Neuronal stem cell (in vitro differentiated cells): ENCODE data around the gene BCAS3.

ENCODE experiments used
- DNase-seq: peaks from one replicate; pipeline ENCODE4 v3.0.0-alpha.2; 2013; ENCODE audit warnings: low spot score
- H2AFZ ChIP-seq: one replicate; pipeline ENCODE4 v1.6.1; 2013; ENCODE audit warnings: mild to moderate bottlenecking, low read length, inconsistent platforms
- H2AK5ac ChIP-seq: 2 replicates; pipeline ENCODE4 v1.6.1; 2013; ENCODE audit warnings: low read depth, mild to moderate bottlenecking, inconsistent platforms, low read length, moderate library complexity, mixed read lengths
- H2BK120ac ChIP-seq: 2 replicates; pipeline ENCODE4 v1.6.1; 2013; ENCODE audit warnings: low read depth, mild to moderate bottlenecking, inconsistent platforms, low read length, moderate library complexity, mixed read lengths
- H2BK12ac ChIP-seq: one replicate; pipeline ENCODE4 v1.6.1; 2013; ENCODE audit warnings: low read length, inconsistent platforms
- H2BK15ac ChIP-seq: 2 replicates; pipeline ENCODE4 v1.6.1; 2013; ENCODE audit warnings: mild to moderate bottlenecking, low read length, inconsistent platforms, mixed read lengths
- H2BK5ac ChIP-seq: one replicate; pipeline ENCODE4 v1.6.1; 2013; ENCODE audit warnings: inconsistent platforms, mild to moderate bottlenecking, low read length, moderate library complexity
- H3K14ac ChIP-seq: one replicate; pipeline ENCODE4 v1.6.1; 2013; ENCODE audit warnings: low read length, inconsistent platforms
- H3K18ac ChIP-seq: 2 replicates; pipeline ENCODE4 v1.6.1; 2013; ENCODE audit warnings: low read length, inconsistent platforms
- H3K23ac ChIP-seq: 2 replicates; pipeline ENCODE4 v1.6.1; 2013; ENCODE audit warnings: low read depth, mild to moderate bottlenecking, mixed read lengths, low read length, inconsistent platforms; ENCODE audit not compliant: poor library complexity
- H3K27ac ChIP-seq: replicated peaks from 3 replicates; pipeline ENCODE4 v1.5.1; 2013; ENCODE audit warnings: low read length, inconsistent platforms
- H3K27me3 ChIP-seq, 3 experiments: 2 replicates each; pipeline ENCODE4 v1.6.1; 2013; ENCODE audit warnings: low read length in 3 of 3, mild to moderate bottlenecking in 2 of 3, inconsistent platforms in 1 of 3, low read depth in 1 of 3, mixed read lengths in 1 of 3, moderate library complexity in 1 of 3; ENCODE audit not compliant: control insufficient read depth in 3 of 3, insufficient read depth in 3 of 3
- H3K36me3 ChIP-seq, 2 donors: replicated peaks in 1 of 2; 2 replicates each; pipeline ENCODE4 v1.6.1; 2013; ENCODE audit warnings: low read length in 2 of 2; ENCODE audit not compliant: control insufficient read depth in 2 of 2, insufficient read depth in 2 of 2
- H3K4ac ChIP-seq: 2 replicates; pipeline ENCODE4 v1.6.1; 2013; ENCODE audit warnings: inconsistent platforms, mild to moderate bottlenecking, low read length, moderate library complexity
- H3K4me1 ChIP-seq, 2 donors: 1 replicate in 1 of 2; 2 replicates in 1 of 2; pipeline ENCODE4 v1.6.1; 2013; ENCODE audit warnings: low read length in 2 of 2, low read depth in 1 of 2; ENCODE audit not compliant: control insufficient read depth in 2 of 2, insufficient read depth in 1 of 2
- H3K4me2 ChIP-seq: one replicate; pipeline ENCODE4 v1.6.1; 2013; ENCODE audit warnings: mild to moderate bottlenecking, low read length, inconsistent platforms; ENCODE audit not compliant: insufficient read depth, poor library complexity, severe bottlenecking
- H3K4me3 ChIP-seq, 2 donors: 2 replicates each; pipeline ENCODE4 v1.5.1; 2013; ENCODE audit warnings: low read length in 2 of 2, mild to moderate bottlenecking in 2 of 2, inconsistent platforms in 1 of 2, moderate library complexity in 1 of 2
- H3K79me1 ChIP-seq: one replicate; pipeline ENCODE4 v1.6.1; 2013; ENCODE audit warnings: low read depth, mild to moderate bottlenecking, inconsistent platforms, low read length, moderate library complexity
- H3K9ac ChIP-seq: one replicate; pipeline ENCODE4 v1.6.1; 2013; ENCODE audit warnings: mild to moderate bottlenecking, low read depth, low read length, inconsistent platforms; ENCODE audit not compliant: poor library complexity
- H3K9me3 ChIP-seq, 2 donors: replicated peaks in 1 of 2; 2 replicates each; pipeline versions ENCODE3 to v1.6.1; 2013; ENCODE audit warnings: low read length in 2 of 2, mild to moderate bottlenecking in 2 of 2, inconsistent platforms in 1 of 2, low read depth in 1 of 2, mixed read lengths in 1 of 2, moderate library complexity in 1 of 2; ENCODE audit not compliant: control insufficient read depth in 2 of 2, insufficient read depth in 1 of 2
- H4K8ac ChIP-seq: one replicate; pipeline ENCODE4 v1.6.1; 2013; ENCODE audit warnings: low read depth, mild to moderate bottlenecking, inconsistent platforms, low read length, moderate library complexity
- H4K91ac ChIP-seq: one replicate; pipeline ENCODE4 v1.6.1; 2013; ENCODE audit warnings: low read length, low read depth, mild to moderate bottlenecking, inconsistent platforms; ENCODE audit not compliant: poor library complexity
- WGBS, 2 donors: extraction: QIAGEN DNeasy Blood & Tissue Kit; methylation state at CpG; one replicate each; pipeline ENCODE4 v1.1.7; 2013; ENCODE audit warnings: missing lambda C conversion rate in 2 of 2, mixed read lengths in 1 of 2; ENCODE audit not compliant: insufficient read length in 2 of 2, insufficient replicate concordance in 1 of 2; ENCODE audit errors: extremely low coverage in 2 of 2; 5-methylcytosine and 5-hydroxymethylcytosine counted together

BCAS3 gene

DNA sequence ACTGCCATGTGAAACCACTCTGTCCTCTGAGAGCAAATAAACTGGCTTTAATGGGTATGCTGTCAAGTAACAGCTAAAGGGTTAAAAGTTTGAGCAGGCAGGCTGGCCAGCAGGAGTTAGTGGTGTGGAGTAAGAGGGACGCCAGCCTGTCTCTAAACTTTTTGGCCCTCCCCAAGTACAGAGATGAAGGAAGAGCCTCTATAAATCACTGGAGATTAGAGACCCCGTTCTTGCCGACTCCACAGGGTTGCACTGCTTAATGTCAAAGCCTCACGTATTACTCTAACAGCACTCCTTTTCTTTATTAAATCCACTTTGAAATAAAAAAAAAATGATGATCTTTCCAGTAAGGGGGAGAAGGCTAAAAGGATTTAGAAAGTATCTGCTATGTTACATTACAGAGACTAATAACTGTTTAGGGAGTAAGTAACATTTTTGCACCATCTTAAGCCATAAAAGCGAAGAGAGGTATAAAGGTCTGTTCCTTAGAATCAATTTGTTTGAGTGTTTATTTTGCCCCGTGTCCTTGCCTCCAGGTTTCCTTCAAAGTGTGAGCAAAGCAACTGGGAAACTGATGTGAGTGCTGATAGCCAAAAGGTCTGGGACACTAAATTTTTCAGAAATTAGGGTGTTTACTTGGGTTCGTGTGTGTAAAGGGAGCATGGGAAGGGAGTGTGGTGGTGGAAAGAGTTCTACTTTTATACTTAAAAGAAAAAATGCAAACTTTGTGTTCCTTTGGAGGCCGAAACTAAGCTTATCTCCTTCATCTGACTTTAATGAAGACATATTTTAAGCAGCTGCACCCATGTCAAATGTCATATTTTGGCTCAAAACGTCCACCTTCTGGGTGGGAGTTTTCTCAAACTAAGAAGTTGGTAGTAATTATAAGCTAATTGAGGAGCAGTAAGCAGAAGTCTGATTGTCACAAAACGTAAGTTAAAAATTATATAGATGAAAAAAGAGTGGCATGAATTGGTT lies 612.0 kb downstream of the BCAS3 start:
- no peak overlapping the region for H3K4me3 ChIP-seq
- no peak for DNase-seq
- H3K27me3 ChIP-seq = no peaks in the 10 kb centered on the region
- H3K36me3 ChIP-seq = no peaks in the 10 kb centered on the region
- no peak overlapping the region for H2BK12ac ChIP-seq
- H3K23ac ChIP-seq = no peak overlapping the region
- no peak overlapping the region for H3K4ac ChIP-seq
- no peak overlapping the region for H4K8ac ChIP-seq
- no peak overlapping the region for H3K9ac ChIP-seq
- H2AK5ac ChIP-seq = no peak overlapping the region
- H2AFZ ChIP-seq = no peak overlapping the region
- H3K4me1 ChIP-seq = peaks cover 12 to 15% of the 10 kb centered on the region in 2 donors
- no peak overlapping the region for H3K27ac ChIP-seq
- no peak overlapping the region for H2BK120ac ChIP-seq
- no CpG with 5 or more reads among the region's 10 CpGs for WGBS, 2 donors
- H3K4me2 ChIP-seq = no peak overlapping the region
- H3K18ac ChIP-seq = no peak overlapping the region
- no peaks in the 10 kb centered on the region for H3K79me1 ChIP-seq
- no peak overlapping the region for H2BK5ac ChIP-seq
- no peak overlapping the region for H4K91ac ChIP-seq
- H3K9me3 ChIP-seq = no peaks in the 10 kb centered on the region
- no peak overlapping the region for H3K14ac ChIP-seq
- H2BK15ac ChIP-seq = no peak overlapping the region

DNA sequence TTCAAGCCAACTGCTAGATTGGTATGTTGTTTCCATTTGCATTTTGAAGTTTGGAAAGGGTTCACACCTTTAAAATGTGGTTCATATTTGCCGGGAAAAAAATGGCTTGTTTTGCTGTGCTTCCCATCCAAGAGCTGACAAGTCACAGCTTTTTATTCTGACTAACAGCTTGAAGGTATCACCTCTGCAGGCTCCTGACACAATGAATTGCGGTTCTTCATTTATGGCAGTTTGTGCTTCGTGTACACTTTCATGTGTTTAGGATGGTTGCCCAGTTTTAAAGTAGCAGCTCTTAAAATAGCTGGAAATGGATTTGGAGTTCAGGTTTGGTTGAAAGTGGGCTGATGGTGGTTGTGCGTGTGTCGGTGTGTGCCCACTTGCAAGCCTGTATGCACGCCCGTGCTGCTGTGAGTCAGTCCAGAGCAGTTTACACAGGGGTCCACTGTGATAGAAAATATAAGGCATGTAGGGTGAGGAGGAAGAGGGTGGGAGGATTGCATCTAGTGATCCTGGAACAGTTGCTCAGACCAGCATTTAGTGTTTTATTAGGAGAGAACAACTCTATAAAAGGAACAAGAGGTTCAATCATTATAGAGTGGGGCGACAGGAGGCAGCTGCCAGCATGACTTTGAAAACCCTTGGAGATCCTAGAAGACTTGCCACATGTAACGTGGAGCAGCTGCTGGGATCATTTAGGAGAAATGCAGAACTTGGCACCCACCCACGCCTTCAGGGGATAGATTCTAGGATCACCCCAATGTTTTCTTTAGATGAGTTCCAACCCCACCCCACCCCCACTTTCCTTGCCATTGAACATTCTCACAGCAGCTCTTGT lies 614.0 kb downstream of the BCAS3 start:
- no peaks in the 10 kb centered on the region for H3K9me3 ChIP-seq
- H2AFZ ChIP-seq = no peak overlapping the region
- H3K36me3 ChIP-seq = no peaks in the 10 kb centered on the region
- H2BK5ac ChIP-seq = no peak overlapping the region
- no peak overlapping the region for H3K23ac ChIP-seq
- H2BK12ac ChIP-seq = no peak overlapping the region
- H3K9ac ChIP-seq = no peak overlapping the region
- no peak overlapping the region for H2AK5ac ChIP-seq
- H3K14ac ChIP-seq = no peak overlapping the region
- H3K79me1 ChIP-seq = no peaks in the 10 kb centered on the region
- no peak overlapping the region for H3K4me2 ChIP-seq
- peaks cover 7 to 10% of the 10 kb centered on the region in 2 donors for H3K4me1 ChIP-seq
- no peak overlapping the region for H3K4ac ChIP-seq
- H4K91ac ChIP-seq = no peak overlapping the region
- no peak for DNase-seq
- WGBS, 2 donors = no CpG with 5 or more reads among the region's 10 CpGs
- no peak overlapping the region for H3K27ac ChIP-seq
- no peak overlapping the region for H3K18ac ChIP-seq
- H2BK120ac ChIP-seq = no peak overlapping the region
- H2BK15ac ChIP-seq = no peak overlapping the region
- H4K8ac ChIP-seq = no peak overlapping the region
- no peaks in the 10 kb centered on the region for H3K27me3 ChIP-seq
- no peak overlapping the region for H3K4me3 ChIP-seq

DNA sequence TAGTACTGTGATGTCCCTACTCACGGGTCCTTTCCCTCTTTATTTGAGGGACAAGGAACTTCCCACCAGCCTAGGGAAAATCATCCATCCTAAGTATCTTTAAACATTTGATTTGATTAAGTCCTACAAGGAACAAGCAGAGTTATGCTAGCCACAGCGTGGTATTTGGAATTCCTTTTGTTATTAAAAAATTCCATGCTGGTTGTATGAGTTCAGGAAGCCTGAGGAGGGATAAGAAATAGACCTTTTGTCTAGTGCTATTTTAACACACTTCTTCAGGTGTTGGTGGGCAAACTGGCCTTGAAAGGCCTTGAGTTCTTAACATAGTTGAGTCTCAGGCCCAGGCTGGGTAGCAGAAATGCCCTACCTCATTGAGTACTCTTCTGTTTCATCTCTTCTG lies 616.6 kb downstream of the BCAS3 start:
- no peak overlapping the region for H2BK5ac ChIP-seq
- no peak overlapping the region for H2AK5ac ChIP-seq
- no peak overlapping the region for H3K4me3 ChIP-seq
- peaks cover 7 to 10% of the 10 kb centered on the region in 2 donors for H3K4me1 ChIP-seq
- H3K36me3 ChIP-seq = no peaks in the 10 kb centered on the region
- H3K23ac ChIP-seq = no peak overlapping the region
- no peak overlapping the region for H4K91ac ChIP-seq
- H3K79me1 ChIP-seq = no peaks in the 10 kb centered on the region
- H2BK15ac ChIP-seq = no peak overlapping the region
- H3K4ac ChIP-seq = no peak overlapping the region
- H3K9me3 ChIP-seq = no peaks in the 10 kb centered on the region
- no peaks in the 10 kb centered on the region for H3K27me3 ChIP-seq
- H4K8ac ChIP-seq = no peak overlapping the region
- no peak overlapping the region for H2BK120ac ChIP-seq
- H3K14ac ChIP-seq = no peak overlapping the region
- H2BK12ac ChIP-seq = no peak overlapping the region
- H2AFZ ChIP-seq = no peak overlapping the region
- no peak overlapping the region for H3K27ac ChIP-seq
- H3K9ac ChIP-seq = no peak overlapping the region
- no peak overlapping the region for H3K4me2 ChIP-seq
- no peak overlapping the region for H3K18ac ChIP-seq
- no CpG with 5 or more reads among the region's 2 CpGs for WGBS, 2 donors
- no peak for DNase-seq

DNA sequence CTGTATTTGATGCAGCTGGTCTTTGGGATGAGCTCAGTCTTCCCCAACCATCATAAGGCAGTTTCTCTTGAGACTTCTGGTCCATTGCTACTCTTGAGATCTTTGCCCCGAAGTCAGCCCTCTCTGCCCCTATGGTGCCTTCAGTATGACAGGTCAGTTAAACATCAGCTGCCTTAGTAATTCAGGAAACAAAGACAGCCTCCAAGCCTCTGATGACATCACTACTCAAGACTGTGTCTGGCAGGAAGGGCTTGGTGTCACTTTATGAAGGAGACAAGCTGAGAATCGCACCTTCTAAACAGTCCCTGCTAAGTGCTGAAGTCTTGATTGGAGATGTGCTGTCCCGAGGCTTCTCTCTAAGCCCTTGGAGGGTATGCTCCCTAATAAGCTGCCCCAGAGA lies 617.1 kb downstream of the BCAS3 start:
- no peak overlapping the region for H3K4ac ChIP-seq
- H3K23ac ChIP-seq = no peak overlapping the region
- H4K91ac ChIP-seq = no peak overlapping the region
- no peak overlapping the region for H2AK5ac ChIP-seq
- H2BK120ac ChIP-seq = no peak overlapping the region
- H4K8ac ChIP-seq = no peak overlapping the region
- H3K9me3 ChIP-seq = no peaks in the 10 kb centered on the region
- no peak overlapping the region for H2BK15ac ChIP-seq
- H3K4me1 ChIP-seq = peaks cover 7 to 10% of the 10 kb centered on the region in 2 donors
- H2AFZ ChIP-seq = peak overlapping the region; percentile 45
- no CpG with 5 or more reads among the region's 3 CpGs for WGBS, 2 donors
- no peak overlapping the region for H3K14ac ChIP-seq
- H3K18ac ChIP-seq = no peak overlapping the region
- no peak overlapping the region for H3K4me2 ChIP-seq
- no peak overlapping the region for H2BK5ac ChIP-seq
- no peaks in the 10 kb centered on the region for H3K79me1 ChIP-seq
- no peak overlapping the region for H3K4me3 ChIP-seq
- no peaks in the 10 kb centered on the region for H3K27me3 ChIP-seq
- H3K27ac ChIP-seq = no peak overlapping the region
- no peak for DNase-seq
- H3K36me3 ChIP-seq = no peaks in the 10 kb centered on the region
- no peak overlapping the region for H2BK12ac ChIP-seq
- no peak overlapping the region for H3K9ac ChIP-seq
